Measurements from ENCODE around the gene AKT1S1. TPM values are rescaled to one million over a fixed set of nuclear protein-coding genes. Genes with fewer than 3 reads are reported as not detected.

Gene AKT1S1
- total and polyA plus RNA-seq, 2 of the 13 experiments (the other 11 are each of a cell fraction or from before 2014, with no cell fraction given): 13.5 to 27.8 TPM

DNA sequence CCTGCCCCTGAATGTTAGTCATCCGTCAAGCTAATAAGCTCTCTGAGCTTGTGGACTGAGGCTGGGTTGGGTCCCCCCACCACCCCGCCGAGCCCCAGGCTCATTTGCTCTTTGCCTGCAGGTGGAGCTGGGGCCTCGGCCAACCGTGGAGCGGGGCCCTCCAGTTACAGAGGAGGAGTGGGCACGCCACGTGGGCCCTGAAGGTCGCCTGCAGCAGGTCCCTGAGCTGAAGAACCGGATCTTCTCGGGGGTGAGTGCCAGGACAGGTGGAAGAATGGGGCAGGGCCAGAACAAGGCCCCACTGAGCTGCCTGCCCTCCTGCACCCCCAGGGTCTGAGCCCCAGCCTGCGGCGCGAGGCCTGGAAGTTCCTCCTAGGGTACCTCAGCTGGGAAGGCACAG is 5.5 kb upstream of the AKT1S1 start:
- CTCF ChIA-PET (ENCODE audit: low intra/inter-chr PET ratio, low total read pairs): no interaction called here
- peaks cover 23 to 62% of the 10 kb centered on the region in 2 experiments for H3K36me3 ChIP-seq (replicated peaks in 1 of 2; ENCODE audit: control insufficient read depth in 1 of 2, insufficient read depth in 2 of 2, low read length in 2 of 2)
- intact Hi-C loops (cut with micrococcal nuclease; ENCODE audit: unreplicated experiment): no loop called here

DNA sequence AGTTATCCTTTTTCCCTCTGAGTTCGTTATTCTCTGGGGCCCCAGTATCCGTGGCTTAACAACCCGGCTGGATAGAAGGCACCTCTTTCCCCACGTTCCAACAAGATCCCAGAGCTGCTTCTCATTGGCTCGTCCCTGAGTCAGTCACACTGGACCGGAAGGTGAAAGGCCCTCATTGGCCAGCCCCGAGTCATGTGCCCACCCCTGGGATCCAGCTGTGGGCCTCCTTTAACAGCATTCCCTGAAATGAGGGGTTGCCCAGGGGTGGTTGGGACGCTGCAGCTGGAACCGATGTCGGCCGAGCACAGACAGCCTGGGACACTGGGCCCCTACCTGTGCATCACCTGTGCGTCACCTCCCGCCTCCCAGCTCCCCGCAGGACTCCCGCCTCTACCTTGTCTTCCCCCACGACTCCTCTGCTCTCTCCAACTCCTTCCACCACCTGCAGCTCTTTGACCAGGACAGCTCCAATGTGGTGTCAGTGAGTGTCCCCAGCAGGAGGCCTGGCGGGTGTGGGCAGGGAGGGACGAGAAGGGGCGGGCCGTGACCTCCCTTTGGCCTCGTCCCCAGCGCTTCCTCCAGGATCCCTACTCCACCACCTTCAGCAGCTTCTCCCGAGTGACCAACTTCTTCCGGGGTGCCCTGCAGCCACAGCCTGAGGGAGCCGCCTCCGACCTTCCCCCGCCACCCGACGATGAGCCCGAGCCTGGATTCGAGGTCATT is 4.7 kb upstream of the AKT1S1 start:
- CTCF ChIA-PET (ENCODE audit: low intra/inter-chr PET ratio, low total read pairs): no interaction called here
- Histone ChIP-seq H3K4me3 (replicated peaks in 1 of 3; ENCODE audit: insufficient read depth in 1 of 3, low read depth in 2 of 3, low read length in 3 of 3) (no peak overlapping the region), H3K4me1 (ENCODE audit: insufficient read depth, low read length) (peaks cover 21% of the 10 kb centered on the region), H3K9ac (ENCODE audit: insufficient read depth, low read depth, low read length) (no peak overlapping the region), H3K36me3 (replicated peaks in 1 of 2; ENCODE audit: control insufficient read depth in 1 of 2, insufficient read depth in 2 of 2, low read length in 2 of 2) (peaks cover 23 to 62% of the 10 kb centered on the region in 2 experiments), H3K9me3 (ENCODE audit: low read length) (no peaks in the 10 kb centered on the region), H2AFZ (ENCODE audit: low read length) (no peak overlapping the region), H3K79me2 (ENCODE audit: insufficient read depth, low read length) (peaks cover 13% of the 10 kb centered on the region), H4K20me1 (ENCODE audit: insufficient read depth, low read length) (peaks cover 5% of the 10 kb centered on the region), H3K27me3 (ENCODE audit: control insufficient read depth in 1 of 2, insufficient read depth in 2 of 2, low read length in 2 of 2) (no peaks in the 10 kb centered on the region; a peak in 1 of 5 replicates), H3K4me2 (ENCODE audit: low read depth, low read length) (no peak overlapping the region), H3K27ac (ENCODE audit: extremely low read length, insufficient read depth, low read length) (no peak overlapping the region)
- POLR2A ChIA-PET: no interaction called here
- BruUV-seq (replicated peaks): no TSS peak
- intact Hi-C loops (cut with micrococcal nuclease; ENCODE audit: unreplicated experiment): no loop called here
- 93% methylated on average over 30 of the region's 31 CpGs for WGBS (ENCODE audit: low lambda C conversion rate)
- FAIRE-seq (no peak), DNase-seq (ENCODE audit: low spot score) (no peak), ATAC-seq (no peak)
- in situ Hi-C loops (cut with HindIII; ENCODE audit: extremely low pct_ligation_motif_present, low pct_unique_long_range_greater_than_20kb): no loop called here
- TF ChIP-seq, protein P1, sequence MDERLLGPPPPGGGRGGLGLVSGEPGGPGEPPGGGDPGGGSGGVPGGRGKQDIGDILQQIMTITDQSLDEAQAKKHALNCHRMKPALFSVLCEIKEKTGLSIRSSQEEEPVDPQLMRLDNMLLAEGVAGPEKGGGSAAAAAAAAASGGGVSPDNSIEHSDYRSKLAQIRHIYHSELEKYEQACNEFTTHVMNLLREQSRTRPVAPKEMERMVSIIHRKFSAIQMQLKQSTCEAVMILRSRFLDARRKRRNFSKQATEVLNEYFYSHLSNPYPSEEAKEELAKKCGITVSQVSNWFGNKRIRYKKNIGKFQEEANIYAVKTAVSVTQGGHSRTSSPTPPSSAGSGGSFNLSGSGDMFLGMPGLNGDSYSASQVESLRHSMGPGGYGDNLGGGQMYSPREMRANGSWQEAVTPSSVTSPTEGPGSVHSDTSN (CRISPR knock-in tag; IDR thresholded peaks at IDR 0.05): peak; percentile 48; the same call in 1 of the 2 replicates
- peak; percentile 49; the same call in 1 of the 2 replicates for TF ChIP-seq SP2 (CRISPR knock-in tag; IDR thresholded peaks at IDR 0.05)
- TF ChIP-seq REL (CRISPR knock-in tag; conservative IDR thresholded peaks at IDR 0.05): no peak
- TF ChIP-seq NCOR1 (IDR thresholded peaks at IDR 0.05; ENCODE audit: borderline replicate concordance, low read length): no peak
- TF ChIP-seq NFYC (CRISPR knock-in tag; IDR thresholded peaks at IDR 0.05): peak; percentile 67
- peak; percentile 10 for TF ChIP-seq AGO2 (optimal IDR thresholded peaks at IDR 0.05; ENCODE audit: low read depth, low read length)
- peak; percentile 28; the same call in 1 of the 2 replicates for TF ChIP-seq RBFOX2 (IDR thresholded peaks at IDR 0.05; ENCODE audit: low read depth, low read length)
- TF ChIP-seq NFYB (CRISPR knock-in tag; IDR thresholded peaks at IDR 0.05): peak; percentile 71

More for the DNA sequence above, 5.5 kb upstream of the AKT1S1 start:
- Histone ChIP-seq H3K4me1 (ENCODE audit: insufficient read depth, low read length) (peaks cover 21% of the 10 kb centered on the region), H3K9me3 (ENCODE audit: low read length) (no peaks in the 10 kb centered on the region), H2AFZ (ENCODE audit: low read length) (no peak overlapping the region), H3K79me2 (ENCODE audit: insufficient read depth, low read length) (peaks cover 13% of the 10 kb centered on the region), H3K4me3 (replicated peaks in 1 of 3; ENCODE audit: insufficient read depth in 1 of 3, low read depth in 2 of 3, low read length in 3 of 3) (no peak overlapping the region), H3K4me2 (ENCODE audit: low read depth, low read length) (no peak overlapping the region), H4K20me1 (ENCODE audit: insufficient read depth, low read length) (peaks cover 5% of the 10 kb centered on the region), H3K9ac (ENCODE audit: insufficient read depth, low read depth, low read length) (no peak overlapping the region), H3K27ac (ENCODE audit: extremely low read length, insufficient read depth, low read length) (no peak overlapping the region), H3K27me3 (ENCODE audit: control insufficient read depth in 1 of 2, insufficient read depth in 2 of 2, low read length in 2 of 2) (no peaks in the 10 kb centered on the region; a peak in 1 of 5 replicates)
- ATAC-seq (no peak), DNase-seq (ENCODE audit: low spot score) (no peak), FAIRE-seq (no peak)
- POLR2A ChIA-PET: no interaction called here
- in situ Hi-C loops (cut with HindIII; ENCODE audit: extremely low pct_ligation_motif_present, low pct_unique_long_range_greater_than_20kb): no loop called here
- BruUV-seq (replicated peaks): no TSS peak
- 100% methylated on average over 5 of the region's 14 CpGs for WGBS (ENCODE audit: low lambda C conversion rate)
- TF ChIP-seq RORA (CRISPR knock-in tag; IDR thresholded peaks at IDR 0.05) (no peak), AGO2 (optimal IDR thresholded peaks at IDR 0.05; ENCODE audit: low read depth, low read length) (peak; percentile 17), ZFP82 (CRISPR knock-in tag; IDR thresholded peaks at IDR 0.05; ENCODE audit: borderline replicate concordance) (no peak)
